HepG2 (cell line): ENCODE measurements around the gene FKBP10. TPM values are rescaled to one million over a fixed set of nuclear protein-coding genes. Genes with fewer than 3 reads are reported as not detected.

Experiments used
- BCLAF1 ChIP-seq: fragments of 450-650 bp; IDR thresholded peaks from 2 replicates; pipeline ENCODE4 v1.6.1; 2017; ENCODE audit warnings: mild to moderate bottlenecking
- BORCS8-MEF2B ChIP-seq: sonication (generic); formaldehyde crosslinking; IDR thresholded peaks from 2 replicates; pipeline ENCODE4 v1.8.0; 2022; ENCODE audit warnings: mild to moderate bottlenecking, missing genetic modification reagents
- CBX1 ChIP-seq: IDR thresholded peaks from one replicate; pipeline ENCODE4 v1.6.1; 2016; ENCODE audit warnings: antibody characterized with exemption, low read depth
- CBX5 ChIP-seq: sonication (generic); formaldehyde crosslinking; IDR thresholded peaks from 2 replicates; pipeline ENCODE4 v1.4.0; 2020; ENCODE audit warnings: missing genetic modification reagents, borderline replicate concordance
- FOXO4 ChIP-seq: sonication (generic); formaldehyde crosslinking; conservative IDR thresholded peaks from 2 replicates; pipeline ENCODE4 v1.8.1; 2023; ENCODE audit warnings: missing genetic modification reagents
- HNRNPUL1 ChIP-seq: fragments of 200-400 bp; formaldehyde crosslinking; IDR thresholded peaks from 2 replicates; pipeline ENCODE4 v1.6.1; 2017; ENCODE audit warnings: low read depth, mild to moderate bottlenecking, low read length, moderate library complexity
- IRF1 ChIP-seq: sonication (generic); formaldehyde crosslinking; IDR thresholded peaks from 2 replicates; pipeline ENCODE4 v1.4.0; 2020; ENCODE audit warnings: low read depth, mild to moderate bottlenecking, missing genetic modification reagents
- KAT2B ChIP-seq: fragments of 150-350 bp; IDR thresholded peaks from 2 replicates; pipeline ENCODE4 v1.6.1; 2014; ENCODE audit warnings: low read depth, low read length, borderline replicate concordance
- MEIS2 ChIP-seq: sonication (generic); formaldehyde crosslinking; IDR thresholded peaks from 2 replicates; pipeline ENCODE4 v1.9.0; 2021; ENCODE audit warnings: mild to moderate bottlenecking, missing genetic modification reagents
- MLX ChIP-seq: IDR thresholded peaks from 2 replicates; pipeline ENCODE4 v1.6.1; 2016
- MZF1 ChIP-seq: sonication (generic); formaldehyde crosslinking; IDR thresholded peaks from 2 replicates; pipeline ENCODE4 v1.8.1; 2023; ENCODE audit warnings: mild to moderate bottlenecking, missing genetic modification reagents, borderline replicate concordance
- PAX8 ChIP-seq: sonication (generic); formaldehyde crosslinking; IDR thresholded peaks from 2 replicates; pipeline ENCODE4 v1.8.0; 2022; ENCODE audit warnings: mild to moderate bottlenecking, missing genetic modification reagents, borderline replicate concordance
- PITX1 ChIP-seq: sonication (generic); formaldehyde crosslinking; IDR thresholded peaks from 2 replicates; pipeline ENCODE4 v1.5.1; 2020; ENCODE audit warnings: mild to moderate bottlenecking, missing genetic modification reagents
- POLR2A ChIP-seq, 2 experiments: IDR thresholded peaks; 2 replicates each; pipeline ENCODE4 v1.6.1; 2011; ENCODE audit warnings: low read depth in 2 of 2, low read length in 2 of 2, mild to moderate bottlenecking in 1 of 2, moderate library complexity in 1 of 2; ENCODE audit not compliant: insufficient read depth in 1 of 2
- ZBTB37 ChIP-seq: sonication (generic); formaldehyde crosslinking; IDR thresholded peaks from 2 replicates; pipeline ENCODE4 v1.4.0; 2020; ENCODE audit warnings: mild to moderate bottlenecking, missing genetic modification reagents
- ZNF558 ChIP-seq: sonication (generic); formaldehyde crosslinking; IDR thresholded peaks from 2 replicates; pipeline ENCODE4 v1.9.0; 2022; ENCODE audit warnings: mild to moderate bottlenecking, missing genetic modification reagents, borderline replicate concordance
- ZNF576 ChIP-seq: sonication (generic); formaldehyde crosslinking; IDR thresholded peaks from 2 replicates; pipeline ENCODE4 v1.4.0; 2020; ENCODE audit warnings: mild to moderate bottlenecking, missing genetic modification reagents
- ZNF615 ChIP-seq: sonication (generic); formaldehyde crosslinking; IDR thresholded peaks from 2 replicates; pipeline ENCODE4 v1.5.0; 2020; ENCODE audit warnings: mild to moderate bottlenecking, missing genetic modification reagents, borderline replicate concordance
- ZNF800 ChIP-seq: sonication (generic); formaldehyde crosslinking; IDR thresholded peaks from 2 replicates; pipeline ENCODE4 v1.4.0; 2020; ENCODE audit warnings: missing genetic modification reagents
- ZSCAN25 ChIP-seq: sonication (generic); formaldehyde crosslinking; IDR thresholded peaks from 2 replicates; pipeline ENCODE4 v1.8.0; 2022; ENCODE audit warnings: mild to moderate bottlenecking, missing genetic modification reagents
- polyA plus RNA-seq, 8 experiments: library from polyadenylated mRNA; depleted of rRNA in 3 of 8; stranded (reverse) in 7 of 8; unstranded in 1 of 8; fragments of >200 nt; fragmentation: Illumina TruSeq in 4 of 8; extraction: Trizol in 4 of 8; gene quantifications; 2 replicates each; pipeline versions ENCODE4 v1.2.1 to v1.2.3, GENCODE V29; 2011 to 2016; ENCODE audit warnings: low read depth in 4 of 8, missing spikeins in 1 of 8, mixed read lengths in 1 of 8; ENCODE audit not compliant: insufficient read depth in 1 of 8
- total RNA-seq, 5 experiments: library from RNA; depleted of rRNA; stranded (reverse); fragments of >200 nt; fragmentation: Illumina TruSeq; extraction: Trizol; gene quantifications; 2 replicates each; pipeline ENCODE4 v1.2.3, GENCODE V29; 2016; ENCODE audit warnings: low read depth in 1 of 5

The FKBP10 gene
- total and polyA plus RNA-seq, 2 of the 13 experiments (the other 11 are each of a cell fraction or from before 2014, with no cell fraction given), result 149 to 573 TPM

- TF ChIP-seq MLX (CRISPR knock-in tag) (no peak), KAT2B (no peak), FOXO4 (no peak), CBX1 (no peak), HNRNPUL1 (no peak), PAX8 (CRISPR knock-in tag) (no peak), ZNF800 (CRISPR knock-in tag) (0 out of 2 replicates have a peak, but pooled peaks have one; percentile 35), PITX1 (CRISPR knock-in tag) (no peak), ZSCAN25 (CRISPR knock-in tag) (peak; percentile 78), BCLAF1 (no peak), ZNF615 (CRISPR knock-in tag) (no peak), MEIS2 (CRISPR knock-in tag) (no peak; the same call in 1 of the 2 replicates), ZNF558 (CRISPR knock-in tag) (peak; percentile 49; the same call in 1 of the 2 replicates), ZNF576 (no peak), BORCS8-MEF2B (peak; percentile 85), MZF1 (no peak), CBX5 (CRISPR knock-in tag) (no peak), IRF1 (CRISPR knock-in tag) (no peak), POLR2A (IDR thresholded peaks at IDR 0.05; ENCODE audit: insufficient read depth in 1 of 2, low read depth in 2 of 2, low read length in 2 of 2) (peak; percentile 62 to 89; a peak in 3 of 4 replicates), ZBTB37 (CRISPR knock-in tag) (no peak)
These were observed 23.2 kb downstream of the FKBP10 start, which contains the start of gene NT5C3B (continued) for GRCh38 chr17:41835800-41836549.
